KMS-11 (cell line): ENCODE data around the gene NUP98.

Experiments
- H2AFZ ChIP-seq: fragments of 200-600 bp; sonication (generic); 2 replicates; pipeline ENCODE4 v1.6.1; 2016; ENCODE audit warnings: antibody characterized with exemption, mixed run types, low read depth
- H3K27ac ChIP-seq: fragments of 200-600 bp; sonication (generic); 2 replicates; pipeline ENCODE4 v1.6.1; 2016; ENCODE audit warnings: mild to moderate bottlenecking, mixed run types
- H3K27me3 ChIP-seq: fragments of 200-600 bp; sonication (generic); 2 replicates; pipeline ENCODE4 v1.6.1; 2017; ENCODE audit warnings: mild to moderate bottlenecking, low read depth, mixed run types, moderate library complexity; ENCODE audit not compliant: insufficient read depth
- H3K36me3 ChIP-seq: fragments of 200-600 bp; sonication (generic); 2 replicates; pipeline ENCODE4 v1.6.1; 2017; ENCODE audit warnings: mild to moderate bottlenecking, mixed run types; ENCODE audit not compliant: insufficient read depth
- H3K4me1 ChIP-seq: fragments of 200-600 bp; sonication (generic); 2 replicates; pipeline ENCODE4 v1.6.1; 2016; ENCODE audit warnings: mild to moderate bottlenecking, low read depth, mixed run types; ENCODE audit not compliant: poor library complexity, severe bottlenecking
- H3K4me2 ChIP-seq: fragments of 200-600 bp; sonication (generic); 2 replicates; pipeline ENCODE4 v1.7.0; 2016; ENCODE audit warnings: mild to moderate bottlenecking, mixed run types
- H3K4me3 ChIP-seq: fragments of 200-600 bp; sonication (generic); IDR thresholded peaks from 2 replicates; pipeline ENCODE4 v1.6.1; 2017; ENCODE audit warnings: low read depth, low read length, mixed read lengths; ENCODE audit not compliant: insufficient read depth
- H3K79me2 ChIP-seq: fragments of 200-600 bp; sonication (generic); 2 replicates; pipeline ENCODE4 v1.6.1; 2016; ENCODE audit warnings: low read depth, mixed run types; ENCODE audit not compliant: insufficient read depth
- H3K9ac ChIP-seq: fragments of 200-600 bp; sonication (generic); 2 replicates; pipeline ENCODE4 v1.6.1; 2016; ENCODE audit warnings: mild to moderate bottlenecking, mixed run types
- H4K20me1 ChIP-seq: fragments of 200-600 bp; sonication (generic); 2 replicates; pipeline ENCODE4 v1.6.1; 2016; ENCODE audit warnings: mild to moderate bottlenecking, mixed run types; ENCODE audit not compliant: insufficient read depth
- TF ChIP-seq, protein P1 (sequence below): fragments of 200-600 bp; sonication (generic); conservative IDR thresholded peaks from 2 replicates; pipeline ENCODE4 v1.6.1; 2017; ENCODE audit warnings: low read depth, mild to moderate bottlenecking, antibody characterized with exemption, low read length, moderate library complexity, mixed read lengths

Gene NUP98

DNA sequence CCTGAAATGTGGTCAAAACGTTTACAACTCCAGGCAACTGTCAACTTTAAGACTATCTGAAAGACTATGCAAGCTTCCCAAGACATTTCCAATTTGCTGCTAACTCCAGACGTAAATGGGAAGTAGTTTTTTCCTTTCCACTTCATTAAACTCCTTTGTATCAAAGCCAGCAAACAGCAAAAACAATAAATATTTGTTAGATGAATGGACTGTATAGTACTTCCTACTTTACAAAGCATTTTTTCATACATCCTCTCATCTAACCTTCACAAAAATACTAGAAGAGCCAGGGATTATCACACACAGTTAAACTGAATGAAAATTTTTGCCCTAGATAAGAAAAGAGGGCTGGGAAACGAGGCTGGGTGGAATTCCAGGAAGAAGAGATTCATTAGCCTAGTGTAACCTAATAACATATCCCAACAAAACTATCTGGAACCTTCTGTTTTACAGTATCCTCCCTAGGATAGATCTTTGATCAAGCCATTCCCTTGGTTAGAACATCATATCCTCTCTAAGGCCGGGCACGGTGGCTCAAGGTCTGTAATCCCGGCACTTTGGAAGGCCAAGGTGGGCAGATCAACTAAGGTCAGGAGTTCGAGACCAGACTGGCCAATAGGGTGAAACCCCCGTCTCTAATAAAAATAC lies 10.4 kb downstream of the NUP98 start:
- no peak overlapping the region for H3K4me2 ChIP-seq
- no peak overlapping the region for H2AFZ ChIP-seq
- H4K20me1 ChIP-seq = peaks cover 16% of the 10 kb centered on the region; the same call in 1 of the 2 replicates
- H3K4me3 ChIP-seq = no peak overlapping the region
- H3K9ac ChIP-seq = no peak overlapping the region
- TF ChIP-seq, protein P1, sequence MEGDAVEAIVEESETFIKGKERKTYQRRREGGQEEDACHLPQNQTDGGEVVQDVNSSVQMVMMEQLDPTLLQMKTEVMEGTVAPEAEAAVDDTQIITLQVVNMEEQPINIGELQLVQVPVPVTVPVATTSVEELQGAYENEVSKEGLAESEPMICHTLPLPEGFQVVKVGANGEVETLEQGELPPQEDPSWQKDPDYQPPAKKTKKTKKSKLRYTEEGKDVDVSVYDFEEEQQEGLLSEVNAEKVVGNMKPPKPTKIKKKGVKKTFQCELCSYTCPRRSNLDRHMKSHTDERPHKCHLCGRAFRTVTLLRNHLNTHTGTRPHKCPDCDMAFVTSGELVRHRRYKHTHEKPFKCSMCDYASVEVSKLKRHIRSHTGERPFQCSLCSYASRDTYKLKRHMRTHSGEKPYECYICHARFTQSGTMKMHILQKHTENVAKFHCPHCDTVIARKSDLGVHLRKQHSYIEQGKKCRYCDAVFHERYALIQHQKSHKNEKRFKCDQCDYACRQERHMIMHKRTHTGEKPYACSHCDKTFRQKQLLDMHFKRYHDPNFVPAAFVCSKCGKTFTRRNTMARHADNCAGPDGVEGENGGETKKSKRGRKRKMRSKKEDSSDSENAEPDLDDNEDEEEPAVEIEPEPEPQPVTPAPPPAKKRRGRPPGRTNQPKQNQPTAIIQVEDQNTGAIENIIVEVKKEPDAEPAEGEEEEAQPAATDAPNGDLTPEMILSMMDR = no peak
- peaks cover 100% of the 10 kb centered on the region for H3K79me2 ChIP-seq
- H3K4me1 ChIP-seq = peaks cover 6% of the 10 kb centered on the region
- no peaks in the 10 kb centered on the region for H3K36me3 ChIP-seq
- H3K27me3 ChIP-seq = no peaks in the 10 kb centered on the region
- no peak overlapping the region for H3K27ac ChIP-seq

DNA sequence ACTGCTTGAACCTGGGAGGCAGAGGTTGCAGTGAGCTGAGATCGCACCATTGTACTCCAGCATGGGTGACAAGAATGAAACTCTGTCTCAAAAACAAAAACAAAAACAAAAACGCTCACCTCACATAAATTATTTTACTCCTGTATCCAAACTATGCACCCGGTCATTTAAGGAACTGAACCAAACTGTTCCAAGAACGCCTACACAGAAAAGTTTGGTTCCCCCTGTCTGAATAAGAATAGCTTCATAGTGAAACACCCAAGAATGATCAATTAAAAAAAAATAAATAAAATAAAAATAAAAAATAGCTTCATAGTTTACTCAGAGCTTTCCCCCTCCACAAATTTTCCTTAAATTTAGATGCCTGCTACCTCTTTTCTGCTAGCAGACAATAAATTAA lies 13.7 kb downstream of the NUP98 start:
- Histone ChIP-seq H3K4me2 (no peak overlapping the region), H3K4me1 (peaks cover 6% of the 10 kb centered on the region), H3K27ac (no peak overlapping the region), H3K79me2 (peaks cover 92% of the 10 kb centered on the region), H3K27me3 (no peaks in the 10 kb centered on the region), H3K9ac (no peak overlapping the region), H3K4me3 (no peak overlapping the region), H4K20me1 (peaks cover 16% of the 10 kb centered on the region; the same call in 1 of the 2 replicates), H2AFZ (no peak overlapping the region), H3K36me3 (peaks cover under 1% of the 10 kb centered on the region; the same call in 1 of the 2 replicates)
- TF ChIP-seq, protein P1 = no peak

DNA sequence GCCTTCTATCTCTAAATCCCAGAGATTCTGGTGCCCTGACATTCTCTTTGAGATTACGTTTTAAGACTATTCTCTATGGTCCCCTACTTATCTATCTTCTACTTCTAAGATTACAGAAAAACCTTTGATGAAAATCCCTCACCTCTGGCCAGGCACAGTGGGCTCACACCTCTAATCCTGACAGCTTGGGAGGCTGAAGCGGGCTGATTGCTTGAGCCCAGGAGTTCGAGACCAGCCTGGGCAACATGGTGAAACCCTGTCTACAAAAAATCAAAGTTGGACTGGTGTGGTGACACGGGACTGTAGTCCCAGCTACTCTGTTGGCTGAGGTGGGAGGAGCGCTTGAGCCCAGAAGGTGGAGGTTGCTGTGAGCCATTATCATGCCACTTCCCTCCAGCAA lies 14.4 kb downstream of the NUP98 start:
- Histone ChIP-seq H3K36me3 (peaks cover 7% of the 10 kb centered on the region; the same call in 1 of the 2 replicates), H3K4me1 (peaks cover 6% of the 10 kb centered on the region), H3K27ac (no peak overlapping the region), H3K27me3 (no peaks in the 10 kb centered on the region), H3K9ac (no peak overlapping the region), H2AFZ (no peak overlapping the region), H3K79me2 (peaks cover 85% of the 10 kb centered on the region), H4K20me1 (peaks cover 16% of the 10 kb centered on the region; the same call in 1 of the 2 replicates), H3K4me3 (no peak overlapping the region), H3K4me2 (no peak overlapping the region)
- TF ChIP-seq, protein P1 = no peak

DNA sequence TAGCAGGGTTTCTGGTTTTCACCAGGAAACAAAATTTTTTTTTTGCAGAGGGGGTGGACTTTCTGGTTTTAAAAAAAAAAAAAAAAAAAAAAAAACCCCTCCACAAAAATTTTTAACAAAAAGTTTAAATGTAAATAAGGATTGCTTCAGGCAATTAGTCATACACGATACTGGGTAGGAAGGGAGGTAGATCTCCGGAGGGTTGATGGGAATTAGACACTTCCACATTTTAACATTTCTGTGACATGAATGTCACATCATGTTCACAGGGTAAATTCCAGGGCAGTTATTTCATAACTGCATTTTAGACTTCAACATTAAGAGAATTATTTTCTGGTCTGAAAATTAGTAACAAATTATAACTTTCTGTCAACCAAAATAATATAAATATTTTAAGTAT lies 15.9 kb downstream of the NUP98 start:
- H3K79me2 ChIP-seq = peaks cover 70% of the 10 kb centered on the region
- TF ChIP-seq, protein P1 = no peak
- no peak overlapping the region for H2AFZ ChIP-seq
- H3K27ac ChIP-seq = no peak overlapping the region
- H4K20me1 ChIP-seq = peaks cover 4% of the 10 kb centered on the region; the same call in 1 of the 2 replicates
- no peak overlapping the region for H3K9ac ChIP-seq
- no peaks in the 10 kb centered on the region for H3K27me3 ChIP-seq
- H3K36me3 ChIP-seq = peaks cover 10% of the 10 kb centered on the region; the same call in 1 of the 2 replicates
- no peak overlapping the region for H3K4me3 ChIP-seq
- H3K4me1 ChIP-seq = peaks cover 6% of the 10 kb centered on the region
- H3K4me2 ChIP-seq = no peak overlapping the region
